ENCODE results near the gene MAGI1. TPM values are rescaled to one million over a fixed set of nuclear protein-coding genes. Genes with fewer than 3 reads are reported as not detected.
A peak's percentile ranks its signal among the peaks of the same experiment; 100 is the strongest.

MAGI1 gene
- total RNA-seq, 1 experiment from 2014 or later = 58.2 TPM

DNA sequence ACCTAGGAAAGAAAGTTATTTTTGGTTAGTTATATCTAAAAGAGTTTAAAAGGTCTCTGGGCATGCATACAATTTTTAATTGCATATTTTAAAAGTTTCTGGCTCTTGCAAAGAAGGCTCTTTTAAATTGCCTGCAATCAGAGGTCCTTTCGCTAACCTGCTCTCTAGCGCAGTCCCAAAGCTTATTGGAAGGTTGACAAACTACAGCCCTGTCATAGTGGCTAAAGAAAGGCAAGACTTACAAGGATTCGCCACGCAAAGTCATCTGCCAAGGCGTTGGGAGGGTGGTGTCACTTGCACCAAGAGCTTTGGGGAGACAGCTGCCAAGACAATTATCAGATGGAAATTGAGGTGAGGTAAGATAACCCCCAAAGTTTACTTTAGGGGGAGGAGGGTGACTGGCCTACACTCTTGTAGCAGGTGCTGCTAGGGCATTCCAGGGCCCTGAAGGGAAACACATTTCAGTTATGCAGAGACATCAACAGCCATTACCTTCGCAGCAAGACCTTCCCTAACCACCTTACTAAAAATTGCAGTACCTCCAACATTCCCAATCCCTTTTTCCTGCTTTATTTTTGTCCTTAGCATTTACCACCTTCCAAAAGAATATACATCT, 606.2 kb downstream of the MAGI1 start:
- peaks cover 40% of the 10 kb centered on the region for H3K36me3 Mint-ChIP-seq
- ChIA-PET POLR2A (interaction anchor here (1.1 kb wide), 1 partner anchor 240 kb away, joined by 3 read pairs; no protein-coding TSS in a partner anchor), CTCF (interaction anchor here (1.1 kb wide), 2 partner anchors 98 to 300 kb away, joined by 3 read pairs; no protein-coding TSS in a partner anchor)
- no peak for DNase-seq (ENCODE audit: low spot score)
- peaks cover 3% of the 10 kb centered on the region; the same call in 1 of the 2 replicates for H3K4me1 Mint-ChIP-seq
- H3K9me3 Mint-ChIP-seq = no peaks in the 10 kb centered on the region
- ATAC-seq = no peak
- no peak overlapping the region for H3K4me3 Mint-ChIP-seq
- no peaks in the 10 kb centered on the region for H3K27me3 Mint-ChIP-seq (ENCODE audit: low read depth)
- H3K27ac Mint-ChIP-seq = no peak overlapping the region
- TF ChIP-seq, protein P1, sequence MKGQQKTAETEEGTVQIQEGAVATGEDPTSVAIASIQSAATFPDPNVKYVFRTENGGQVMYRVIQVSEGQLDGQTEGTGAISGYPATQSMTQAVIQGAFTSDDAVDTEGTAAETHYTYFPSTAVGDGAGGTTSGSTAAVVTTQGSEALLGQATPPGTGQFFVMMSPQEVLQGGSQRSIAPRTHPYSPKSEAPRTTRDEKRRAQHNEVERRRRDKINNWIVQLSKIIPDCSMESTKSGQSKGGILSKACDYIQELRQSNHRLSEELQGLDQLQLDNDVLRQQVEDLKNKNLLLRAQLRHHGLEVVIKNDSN (CRISPR knock-in tag; IDR thresholded peaks at IDR 0.05) = no peak
- TF ChIP-seq, protein P2, sequence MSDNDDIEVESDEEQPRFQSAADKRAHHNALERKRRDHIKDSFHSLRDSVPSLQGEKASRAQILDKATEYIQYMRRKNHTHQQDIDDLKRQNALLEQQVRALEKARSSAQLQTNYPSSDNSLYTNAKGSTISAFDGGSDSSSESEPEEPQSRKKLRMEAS (CRISPR knock-in tag; IDR thresholded peaks at IDR 0.05) = no peak
- TF ChIP-seq FOXP1 (CRISPR knock-in tag; IDR thresholded peaks at IDR 0.05; ENCODE audit: borderline replicate concordance) (no peak), IRF2 (CRISPR knock-in tag; IDR thresholded peaks at IDR 0.05; ENCODE audit: borderline replicate concordance, low read depth) (no peak), ZNF138 (CRISPR knock-in tag; conservative IDR thresholded peaks at IDR 0.05) (no peak), RORB (CRISPR knock-in tag; IDR thresholded peaks at IDR 0.05) (no peak), FOXK1 (CRISPR knock-in tag; IDR thresholded peaks at IDR 0.05) (no peak), HMGA2 (CRISPR knock-in tag; IDR thresholded peaks at IDR 0.05) (no peak), ETV6 (CRISPR knock-in tag; IDR thresholded peaks at IDR 0.05) (no peak), CBFB (CRISPR knock-in tag; IDR thresholded peaks at IDR 0.05; ENCODE audit: low read depth) (no peak), TEAD1 (CRISPR knock-in tag; IDR thresholded peaks at IDR 0.05) (no peak), TEAD4 (CRISPR knock-in tag; IDR thresholded peaks at IDR 0.05) (no peak), NFYB (CRISPR knock-in tag; conservative IDR thresholded peaks at IDR 0.05; ENCODE audit: low read depth) (no peak)
- TF ChIP-seq, protein P3, sequence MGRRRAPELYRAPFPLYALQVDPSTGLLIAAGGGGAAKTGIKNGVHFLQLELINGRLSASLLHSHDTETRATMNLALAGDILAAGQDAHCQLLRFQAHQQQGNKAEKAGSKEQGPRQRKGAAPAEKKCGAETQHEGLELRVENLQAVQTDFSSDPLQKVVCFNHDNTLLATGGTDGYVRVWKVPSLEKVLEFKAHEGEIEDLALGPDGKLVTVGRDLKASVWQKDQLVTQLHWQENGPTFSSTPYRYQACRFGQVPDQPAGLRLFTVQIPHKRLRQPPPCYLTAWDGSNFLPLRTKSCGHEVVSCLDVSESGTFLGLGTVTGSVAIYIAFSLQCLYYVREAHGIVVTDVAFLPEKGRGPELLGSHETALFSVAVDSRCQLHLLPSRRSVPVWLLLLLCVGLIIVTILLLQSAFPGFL (CRISPR knock-in tag; IDR thresholded peaks at IDR 0.05; ENCODE audit: borderline replicate concordance) = no peak
- TF ChIP-seq, protein P4, sequence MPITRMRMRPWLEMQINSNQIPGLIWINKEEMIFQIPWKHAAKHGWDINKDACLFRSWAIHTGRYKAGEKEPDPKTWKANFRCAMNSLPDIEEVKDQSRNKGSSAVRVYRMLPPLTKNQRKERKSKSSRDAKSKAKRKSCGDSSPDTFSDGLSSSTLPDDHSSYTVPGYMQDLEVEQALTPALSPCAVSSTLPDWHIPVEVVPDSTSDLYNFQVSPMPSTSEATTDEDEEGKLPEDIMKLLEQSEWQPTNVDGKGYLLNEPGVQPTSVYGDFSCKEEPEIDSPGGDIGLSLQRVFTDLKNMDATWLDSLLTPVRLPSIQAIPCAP (CRISPR knock-in tag; IDR thresholded peaks at IDR 0.05) = no peak
- TF ChIP-seq, protein P5, sequence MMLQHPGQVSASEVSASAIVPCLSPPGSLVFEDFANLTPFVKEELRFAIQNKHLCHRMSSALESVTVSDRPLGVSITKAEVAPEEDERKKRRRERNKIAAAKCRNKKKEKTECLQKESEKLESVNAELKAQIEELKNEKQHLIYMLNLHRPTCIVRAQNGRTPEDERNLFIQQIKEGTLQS (CRISPR knock-in tag; conservative IDR thresholded peaks at IDR 0.05) = no peak
- TF ChIP-seq, protein P6, sequence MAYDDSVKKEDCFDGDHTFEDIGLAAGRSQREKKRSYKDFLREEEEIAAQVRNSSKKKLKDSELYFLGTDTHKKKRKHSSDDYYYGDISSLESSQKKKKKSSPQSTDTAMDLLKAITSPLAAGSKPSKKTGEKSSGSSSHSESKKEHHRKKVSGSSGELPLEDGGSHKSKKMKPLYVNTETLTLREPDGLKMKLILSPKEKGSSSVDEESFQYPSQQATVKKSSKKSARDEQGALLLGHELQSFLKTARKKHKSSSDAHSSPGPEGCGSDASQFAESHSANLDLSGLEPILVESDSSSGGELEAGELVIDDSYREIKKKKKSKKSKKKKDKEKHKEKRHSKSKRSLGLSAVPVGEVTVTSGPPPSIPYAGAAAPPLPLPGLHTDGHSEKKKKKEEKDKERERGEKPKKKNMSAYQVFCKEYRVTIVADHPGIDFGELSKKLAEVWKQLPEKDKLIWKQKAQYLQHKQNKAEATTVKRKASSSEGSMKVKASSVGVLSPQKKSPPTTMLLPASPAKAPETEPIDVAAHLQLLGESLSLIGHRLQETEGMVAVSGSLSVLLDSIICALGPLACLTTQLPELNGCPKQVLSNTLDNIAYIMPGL (CRISPR knock-in tag; IDR thresholded peaks at IDR 0.05) = no peak

DNA sequence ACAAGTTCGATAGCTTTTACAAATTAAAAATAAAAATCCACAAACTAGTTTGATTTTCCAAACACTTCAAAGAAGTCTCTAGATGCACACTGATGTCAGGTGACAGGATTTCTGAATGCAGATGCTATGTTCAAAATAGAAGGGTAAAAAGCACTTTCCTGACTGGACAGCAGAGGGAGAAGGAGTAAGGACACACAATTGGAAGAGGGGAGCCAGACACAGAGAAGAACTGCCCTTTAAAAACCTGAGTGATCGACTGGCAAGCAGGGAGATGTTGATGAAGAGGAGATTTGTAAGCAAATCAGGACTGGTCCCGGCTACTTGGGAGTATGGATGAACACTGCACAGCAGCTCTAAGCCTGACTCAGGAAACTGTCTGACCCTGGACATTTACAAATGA, 612.8 kb downstream of the MAGI1 start:
- Mint-ChIP-seq H3K27me3 (ENCODE audit: low read depth) (no peaks in the 10 kb centered on the region), H3K4me3 (no peak overlapping the region), H3K4me1 (no peaks in the 10 kb centered on the region), H3K9me3 (no peaks in the 10 kb centered on the region), H3K36me3 (peaks cover 28% of the 10 kb centered on the region), H3K27ac (no peak overlapping the region; the same call in 1 of the 2 replicates)
- DNase-seq (ENCODE audit: low spot score) = no peak
- TF ChIP-seq, protein P7, sequence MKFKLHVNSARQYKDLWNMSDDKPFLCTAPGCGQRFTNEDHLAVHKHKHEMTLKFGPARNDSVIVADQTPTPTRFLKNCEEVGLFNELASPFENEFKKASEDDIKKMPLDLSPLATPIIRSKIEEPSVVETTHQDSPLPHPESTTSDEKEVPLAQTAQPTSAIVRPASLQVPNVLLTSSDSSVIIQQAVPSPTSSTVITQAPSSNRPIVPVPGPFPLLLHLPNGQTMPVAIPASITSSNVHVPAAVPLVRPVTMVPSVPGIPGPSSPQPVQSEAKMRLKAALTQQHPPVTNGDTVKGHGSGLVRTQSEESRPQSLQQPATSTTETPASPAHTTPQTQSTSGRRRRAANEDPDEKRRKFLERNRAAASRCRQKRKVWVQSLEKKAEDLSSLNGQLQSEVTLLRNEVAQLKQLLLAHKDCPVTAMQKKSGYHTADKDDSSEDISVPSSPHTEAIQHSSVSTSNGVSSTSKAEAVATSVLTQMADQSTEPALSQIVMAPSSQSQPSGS (CRISPR knock-in tag; IDR thresholded peaks at IDR 0.05; ENCODE audit: borderline replicate concordance, low read depth) = no peak
- TF ChIP-seq, protein P8, sequence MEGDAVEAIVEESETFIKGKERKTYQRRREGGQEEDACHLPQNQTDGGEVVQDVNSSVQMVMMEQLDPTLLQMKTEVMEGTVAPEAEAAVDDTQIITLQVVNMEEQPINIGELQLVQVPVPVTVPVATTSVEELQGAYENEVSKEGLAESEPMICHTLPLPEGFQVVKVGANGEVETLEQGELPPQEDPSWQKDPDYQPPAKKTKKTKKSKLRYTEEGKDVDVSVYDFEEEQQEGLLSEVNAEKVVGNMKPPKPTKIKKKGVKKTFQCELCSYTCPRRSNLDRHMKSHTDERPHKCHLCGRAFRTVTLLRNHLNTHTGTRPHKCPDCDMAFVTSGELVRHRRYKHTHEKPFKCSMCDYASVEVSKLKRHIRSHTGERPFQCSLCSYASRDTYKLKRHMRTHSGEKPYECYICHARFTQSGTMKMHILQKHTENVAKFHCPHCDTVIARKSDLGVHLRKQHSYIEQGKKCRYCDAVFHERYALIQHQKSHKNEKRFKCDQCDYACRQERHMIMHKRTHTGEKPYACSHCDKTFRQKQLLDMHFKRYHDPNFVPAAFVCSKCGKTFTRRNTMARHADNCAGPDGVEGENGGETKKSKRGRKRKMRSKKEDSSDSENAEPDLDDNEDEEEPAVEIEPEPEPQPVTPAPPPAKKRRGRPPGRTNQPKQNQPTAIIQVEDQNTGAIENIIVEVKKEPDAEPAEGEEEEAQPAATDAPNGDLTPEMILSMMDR (IDR thresholded peaks at IDR 0.05) = 0 out of 2 replicates have a peak, but pooled peaks have one; percentile 30
- ATAC-seq = peak; percentile 75
- POLR2A ChIA-PET = no interaction called here
- CTCF ChIA-PET = interaction anchor here (0.8 to 1.6 kb wide), 3 partner anchors 13 to 181 kb away, joined by 3 read pairs; no protein-coding TSS in a partner anchor

All from WTC11 (cell line).